ENCODE data around the gene CYBC1.
A peak's percentile ranks its signal among the peaks of the same experiment; 100 is the strongest.
"Not testable (repeated sequence)": the region's sequence is repeated elsewhere in the genome, so short reads cannot be mapped to it uniquely, and the experiment has no call there.

CYBC1 gene

DNA sequence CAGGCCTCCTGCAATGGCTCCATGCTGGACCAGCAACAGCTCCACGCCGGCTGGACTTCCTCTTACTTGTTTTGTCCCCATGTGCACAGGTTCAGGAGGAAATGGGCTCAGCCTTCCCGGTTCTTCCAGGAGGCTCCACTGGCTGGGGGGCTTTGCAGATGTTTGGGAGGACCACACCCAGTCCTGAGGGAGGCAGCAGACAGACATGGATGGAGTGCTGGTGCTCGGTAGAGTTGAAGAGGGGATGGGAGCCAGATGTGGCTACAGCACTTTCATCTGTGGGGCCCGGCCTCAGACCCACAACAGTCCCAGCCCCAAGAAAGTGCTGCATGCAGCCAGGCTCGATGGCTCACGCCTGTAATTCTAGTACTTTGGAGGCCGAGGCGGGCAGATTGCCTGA is 29.8 kb upstream of the CYBC1 start:
- H3K27ac ChIP-seq = no peak overlapping the region
- DNase-seq (ENCODE audit: low read depth, low spot score) = no peak

DNA sequence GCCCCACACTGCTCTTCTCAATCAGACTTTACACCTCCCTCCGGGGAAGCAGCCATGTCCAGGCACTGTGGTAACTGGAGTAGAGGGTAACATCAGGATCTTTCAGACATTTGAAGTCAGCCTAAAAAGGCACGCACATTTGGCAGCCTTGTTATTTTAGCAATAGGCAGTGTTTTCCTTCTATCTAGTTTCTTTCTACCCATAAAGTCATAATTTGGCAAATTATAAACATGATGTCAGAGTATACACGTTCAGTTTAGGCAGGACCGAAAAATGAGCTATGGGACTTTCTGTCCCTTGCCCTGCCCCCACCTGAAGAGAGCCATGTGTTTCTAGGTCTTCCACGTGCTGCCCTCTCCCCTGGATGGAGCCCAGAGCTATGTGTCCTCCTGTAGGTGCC is 29.1 kb upstream of the CYBC1 start:
- no peak overlapping the region for H3K27ac ChIP-seq
- DNase-seq (ENCODE audit: low read depth, low spot score) = no peak

DNA sequence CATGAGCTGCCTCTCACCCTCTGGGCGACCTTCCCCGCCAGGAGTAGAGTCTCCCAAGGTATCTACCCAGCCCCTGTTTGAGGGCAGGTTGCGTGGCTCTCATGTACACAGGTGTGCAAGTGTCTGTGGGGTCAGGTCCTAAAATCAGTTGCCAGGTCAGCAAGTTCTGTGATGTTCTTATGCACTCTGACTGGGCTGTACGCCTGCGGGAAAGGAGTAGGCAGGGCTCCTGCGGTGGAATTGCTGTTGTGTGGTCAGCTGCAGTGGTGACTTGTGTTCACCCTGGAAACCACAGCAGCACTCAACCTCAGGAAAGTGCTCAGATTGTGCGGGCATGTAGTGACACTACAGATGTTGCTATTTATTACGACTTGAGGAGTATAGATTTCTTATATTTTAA is 27.4 kb upstream of the CYBC1 start:
- no peak for DNase-seq (ENCODE audit: low read depth, low spot score)
- no peak overlapping the region for H3K27ac ChIP-seq

DNA sequence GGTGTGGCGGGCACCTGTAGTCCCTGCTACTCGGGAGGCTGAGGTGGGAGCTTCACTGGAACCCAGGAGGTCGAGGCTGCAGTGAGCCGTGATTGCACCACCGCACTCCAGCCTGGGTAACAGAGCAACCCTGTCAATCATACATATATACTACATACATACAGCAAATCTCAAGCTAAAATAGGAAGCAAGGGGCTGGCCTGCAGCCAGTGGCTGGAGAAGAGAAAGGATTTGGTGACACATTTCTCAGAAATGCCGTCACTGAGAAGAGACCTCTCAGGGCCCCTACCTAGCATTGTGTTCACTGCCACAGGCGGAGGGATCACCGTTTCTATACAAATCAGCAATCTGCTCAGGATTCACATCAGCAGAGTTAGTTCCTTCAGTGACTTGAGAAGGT is 24.9 kb upstream of the CYBC1 start:
- DNase-seq (ENCODE audit: low read depth, low spot score) = no peak
- H3K27ac ChIP-seq = no peak overlapping the region

DNA sequence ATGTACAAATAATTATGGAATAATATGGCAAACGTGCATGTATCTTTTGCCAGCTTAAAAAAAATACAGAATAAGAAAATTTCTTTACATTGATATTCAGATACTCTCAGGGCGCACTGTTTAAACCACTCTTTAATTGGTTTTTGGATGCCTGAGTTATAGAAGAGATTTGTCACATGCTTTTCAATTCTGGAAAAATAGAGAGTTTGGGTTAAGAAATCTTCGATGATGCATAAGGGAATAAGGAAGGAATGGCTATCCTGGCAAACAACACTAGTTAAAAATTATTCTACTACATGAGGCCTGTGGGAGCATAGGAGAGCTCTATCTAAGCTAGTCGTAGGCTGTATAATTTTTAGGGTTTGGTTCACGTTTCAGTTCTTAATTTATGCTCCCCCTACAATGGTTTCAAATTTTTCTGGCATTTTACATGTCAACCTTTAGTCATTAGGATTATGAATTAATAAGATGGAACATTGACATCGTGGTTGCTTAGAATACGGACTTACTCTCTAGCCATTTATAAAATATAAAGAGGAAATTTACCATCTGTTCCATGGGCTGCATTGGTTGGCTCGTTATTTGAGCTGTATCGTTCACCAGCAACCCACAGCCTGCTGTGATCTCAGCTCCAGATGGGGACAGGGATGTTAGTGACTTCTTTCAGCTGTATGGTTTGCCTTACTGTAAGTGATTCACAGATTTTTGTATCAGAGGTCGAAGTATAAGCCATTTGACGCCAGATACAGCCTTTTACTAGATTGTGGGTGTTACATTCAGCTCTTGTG is 23.9 kb upstream of the CYBC1 start:
- no peak overlapping the region for H3K27ac ChIP-seq
- no peak for DNase-seq (ENCODE audit: low read depth, low spot score)

DNA sequence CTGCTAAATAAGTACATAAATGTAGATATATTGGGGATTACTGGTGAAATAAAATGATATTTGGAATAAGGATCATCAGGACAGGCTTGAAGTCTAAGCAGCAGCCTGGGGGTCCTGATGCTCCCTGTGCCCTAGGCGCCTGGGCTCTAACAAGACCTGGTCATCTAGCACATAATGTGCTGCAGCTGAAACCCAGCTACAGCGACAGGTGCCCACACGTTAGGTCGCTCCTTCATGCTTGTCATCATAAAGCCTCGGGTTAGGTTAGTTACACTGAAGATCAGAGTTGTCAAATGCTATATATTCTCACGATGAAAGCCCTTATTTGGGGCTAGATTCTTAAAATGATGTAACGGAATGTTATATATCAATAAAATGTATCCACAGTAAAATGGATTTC is 19.5 kb upstream of the CYBC1 start:
- no peak for DNase-seq (ENCODE audit: low read depth, low spot score)

DNA sequence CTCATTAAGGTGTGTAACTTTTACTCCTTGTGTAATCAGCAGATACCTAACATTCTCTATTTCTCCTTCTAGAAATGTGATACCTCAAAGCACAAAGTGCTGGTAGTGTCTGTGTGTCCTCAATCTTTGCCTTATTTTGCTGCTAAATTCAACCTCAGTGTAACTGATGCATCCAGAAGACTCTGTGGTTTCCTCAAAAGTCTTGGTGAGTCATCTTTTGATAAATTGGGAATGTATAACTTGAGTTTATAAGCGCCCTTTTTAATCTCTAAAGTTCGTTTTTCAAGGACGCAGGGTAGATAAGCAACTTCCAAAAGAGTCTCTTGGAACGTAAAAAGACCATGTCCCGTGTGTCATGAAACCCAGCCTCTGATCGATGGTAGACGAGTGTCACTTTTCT is 18.1 kb upstream of the CYBC1 start:
- H3K27ac ChIP-seq = no peak overlapping the region
- DNase-seq (ENCODE audit: low read depth, low spot score) = no peak

More for the DNA sequence above, 19.5 kb upstream of the CYBC1 start:
- H3K27ac ChIP-seq = no peak overlapping the region

DNA sequence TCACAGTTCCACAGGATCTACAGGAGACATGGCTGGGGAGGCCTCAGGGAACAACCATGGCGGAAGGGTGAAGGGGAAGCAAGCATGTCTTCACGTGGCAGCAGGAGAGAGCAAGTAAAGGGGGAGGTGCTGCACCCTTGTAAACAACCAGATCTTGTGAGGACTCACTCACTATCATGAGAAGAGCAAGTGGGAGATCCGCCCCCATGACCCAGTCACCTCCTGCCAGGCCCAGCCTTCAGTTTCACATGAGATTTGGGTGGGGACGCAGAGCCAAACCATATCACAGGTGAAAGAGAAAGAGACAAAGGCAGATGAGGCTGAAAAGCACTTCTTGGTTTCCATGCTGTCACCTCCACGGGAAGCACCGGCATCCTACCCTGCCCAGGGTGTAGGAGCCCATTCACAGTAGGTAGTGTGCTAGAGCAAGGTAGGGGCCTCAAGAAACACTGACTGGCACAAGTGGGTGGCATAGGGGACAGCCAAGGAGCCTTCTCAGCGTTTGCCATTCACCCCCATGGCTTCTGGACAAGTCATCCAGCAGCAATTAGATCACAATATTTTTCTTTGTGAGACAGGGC is 14.6 kb upstream of the CYBC1 start:
- no peak for DNase-seq (ENCODE audit: low read depth, low spot score)
- no peak overlapping the region for H3K27ac ChIP-seq

DNA sequence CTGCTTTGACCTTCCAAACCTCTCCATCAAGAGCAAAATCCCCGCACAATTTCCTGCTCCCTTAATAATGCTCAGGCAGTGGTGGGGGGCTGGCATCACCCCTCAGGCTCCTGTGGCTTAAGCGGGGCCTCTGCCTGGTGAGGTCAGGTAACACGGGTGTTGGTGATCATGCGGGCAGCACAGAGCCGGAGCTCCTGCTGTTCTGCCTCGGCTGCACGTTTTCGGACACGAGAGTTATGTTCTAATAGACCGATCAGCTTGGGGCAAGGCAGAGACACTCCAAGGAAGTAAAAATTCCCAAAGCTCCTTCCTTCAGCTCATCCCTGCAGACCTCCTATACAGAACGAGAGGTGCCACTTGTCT is 14.0 kb upstream of the CYBC1 start:
- no peak for DNase-seq (ENCODE audit: low read depth, low spot score)

DNA sequence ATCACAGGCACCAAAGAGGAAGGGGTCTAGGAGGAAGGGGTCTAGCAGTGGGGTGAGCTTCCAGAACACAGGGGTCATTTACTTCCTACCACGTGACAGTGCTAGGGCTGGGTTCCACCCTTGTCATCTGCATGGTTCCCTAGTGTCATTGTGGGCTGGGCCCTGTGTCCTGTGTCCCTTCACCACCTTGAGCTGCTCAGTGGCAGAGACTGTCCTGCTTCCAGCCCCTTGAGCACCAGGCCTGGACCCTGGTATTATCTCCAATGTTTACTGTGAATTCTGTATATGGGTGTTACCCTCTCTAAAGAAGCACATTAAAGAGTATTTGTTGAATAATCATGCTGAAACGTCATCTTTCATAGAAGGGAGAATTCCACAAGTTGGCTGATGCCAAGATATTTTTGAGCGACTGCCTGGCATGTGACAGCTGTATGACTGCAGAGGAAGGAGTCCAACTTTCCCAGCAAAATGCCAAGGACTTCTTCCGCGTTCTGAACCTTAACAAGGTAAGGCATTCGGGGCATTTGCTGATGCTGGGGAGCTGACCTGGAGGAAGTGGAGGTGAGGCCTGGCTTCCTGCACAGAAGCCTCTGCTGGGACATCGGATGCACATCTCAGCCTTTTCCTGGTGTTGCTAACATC is 13.5 kb upstream of the CYBC1 start:
- DNase-seq (ENCODE audit: low read depth, low spot score) = no peak
- H3K27ac ChIP-seq = no peak overlapping the region

More for the DNA sequence above, 14.0 kb upstream of the CYBC1 start:
- no peak overlapping the region for H3K27ac ChIP-seq

DNA sequence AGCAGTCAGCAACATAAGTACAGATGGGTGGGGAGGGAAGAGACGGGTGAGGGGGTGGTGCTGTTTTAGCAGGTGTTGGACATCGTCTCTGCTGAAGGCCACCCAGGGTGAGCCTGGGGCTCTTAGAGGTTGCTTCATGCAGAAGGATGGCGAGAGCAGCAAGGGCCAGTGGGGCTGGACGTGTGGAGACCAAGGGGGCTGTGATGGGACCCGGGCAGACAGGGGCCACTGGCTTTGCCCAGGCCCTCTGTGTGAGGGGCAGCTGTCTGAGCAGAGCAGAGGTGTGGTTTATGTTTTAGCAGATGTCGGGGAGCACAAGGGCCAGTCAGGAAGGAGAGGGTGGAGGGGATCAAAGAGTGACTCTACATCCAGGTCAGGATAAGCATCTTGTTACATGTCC is 12.8 kb upstream of the CYBC1 start:
- no peak overlapping the region for H3K27ac ChIP-seq
- no peak for DNase-seq (ENCODE audit: low read depth, low spot score)

DNA sequence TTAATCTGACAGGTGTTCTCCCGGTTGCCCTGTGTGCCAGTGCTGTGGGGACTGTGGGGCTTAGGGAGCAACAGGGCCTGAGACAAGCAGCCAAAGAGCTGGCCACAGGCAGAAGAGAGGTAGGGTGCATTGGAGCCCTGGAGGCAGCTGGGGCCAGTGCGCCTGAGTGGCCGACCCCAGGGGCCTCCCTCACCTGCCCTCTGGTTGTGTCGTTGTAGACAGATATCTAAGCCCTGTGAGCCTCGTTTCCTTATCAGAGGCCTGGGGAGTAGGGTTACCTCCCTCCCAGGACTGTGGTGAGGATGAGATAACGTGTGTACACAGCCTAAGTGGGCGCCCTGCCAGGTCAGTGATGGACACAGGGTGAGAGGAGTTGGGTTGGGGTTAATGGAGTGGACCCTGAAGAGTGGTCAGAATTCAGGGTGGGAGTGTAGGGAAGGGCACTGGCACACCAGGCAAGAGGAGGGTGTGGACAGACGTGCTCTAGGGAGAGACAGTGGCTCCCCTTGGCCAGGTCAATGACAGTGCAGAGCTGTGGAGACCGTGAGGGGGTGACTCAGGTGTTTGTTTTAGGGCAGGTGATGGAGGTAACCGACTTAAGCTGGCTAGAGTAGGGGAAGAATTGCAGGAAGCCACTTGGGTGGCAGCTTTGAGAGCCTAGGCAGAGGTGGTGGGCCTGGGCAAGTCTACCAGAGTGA is 11.4 kb upstream of the CYBC1 start:
- peak; percentile 5 for DNase-seq (ENCODE audit: low read depth, low spot score)
- H3K27ac ChIP-seq = no peak overlapping the region

DNA sequence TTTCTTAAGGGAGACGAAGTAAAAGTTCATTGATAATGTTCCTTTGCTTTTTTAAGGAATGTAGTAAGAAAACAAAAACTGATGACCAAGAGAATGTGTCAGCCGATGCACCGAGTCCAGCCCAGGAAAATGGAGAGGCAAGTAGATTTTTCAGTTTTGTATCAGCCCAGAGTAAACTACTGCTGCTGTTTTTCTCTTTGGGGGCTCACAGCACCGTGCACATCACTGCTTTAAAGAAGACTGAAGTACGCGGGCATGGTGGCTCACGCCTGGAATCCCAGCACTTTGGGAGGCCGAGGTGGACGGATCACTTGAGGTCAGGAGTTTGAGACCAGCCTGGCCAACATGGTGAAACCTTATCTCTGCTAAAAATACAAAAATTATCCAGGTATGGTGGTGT is 9.4 kb upstream of the CYBC1 start:
- H3K27ac ChIP-seq; DNase-seq (ENCODE audit: low read depth, low spot score): not testable (repeated sequence)

DNA sequence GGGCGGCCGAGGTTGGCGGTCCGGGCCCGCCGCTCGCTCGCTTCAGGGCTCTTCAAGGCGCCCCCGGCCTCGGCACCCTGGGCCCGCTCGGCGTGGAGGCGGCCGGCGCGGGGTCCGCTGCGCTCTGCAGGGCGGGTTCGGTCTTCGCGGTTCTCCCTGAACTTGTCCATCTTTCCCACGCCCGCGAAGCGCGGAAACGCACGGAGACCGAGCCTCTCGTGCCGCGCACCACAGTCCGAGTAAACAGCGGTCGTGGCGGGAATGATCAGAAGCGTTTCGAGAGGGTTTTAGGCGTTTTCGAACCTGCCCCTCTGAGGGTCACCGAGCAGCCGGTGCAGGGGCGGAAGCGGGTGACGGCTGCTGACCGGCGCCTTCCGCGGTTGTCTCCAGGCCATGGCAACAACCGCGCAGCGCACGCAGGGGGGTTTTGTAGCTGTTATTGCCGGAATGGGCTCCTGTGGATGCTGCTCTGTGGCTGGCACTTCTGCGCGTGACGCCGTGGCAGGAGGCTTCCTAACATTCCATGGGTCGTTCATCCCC is 8.4 kb upstream of the CYBC1 start:
- peak overlapping the region; percentile 98 for H3K27ac ChIP-seq
- DNase-seq (ENCODE audit: low read depth, low spot score) = no peak

DNA sequence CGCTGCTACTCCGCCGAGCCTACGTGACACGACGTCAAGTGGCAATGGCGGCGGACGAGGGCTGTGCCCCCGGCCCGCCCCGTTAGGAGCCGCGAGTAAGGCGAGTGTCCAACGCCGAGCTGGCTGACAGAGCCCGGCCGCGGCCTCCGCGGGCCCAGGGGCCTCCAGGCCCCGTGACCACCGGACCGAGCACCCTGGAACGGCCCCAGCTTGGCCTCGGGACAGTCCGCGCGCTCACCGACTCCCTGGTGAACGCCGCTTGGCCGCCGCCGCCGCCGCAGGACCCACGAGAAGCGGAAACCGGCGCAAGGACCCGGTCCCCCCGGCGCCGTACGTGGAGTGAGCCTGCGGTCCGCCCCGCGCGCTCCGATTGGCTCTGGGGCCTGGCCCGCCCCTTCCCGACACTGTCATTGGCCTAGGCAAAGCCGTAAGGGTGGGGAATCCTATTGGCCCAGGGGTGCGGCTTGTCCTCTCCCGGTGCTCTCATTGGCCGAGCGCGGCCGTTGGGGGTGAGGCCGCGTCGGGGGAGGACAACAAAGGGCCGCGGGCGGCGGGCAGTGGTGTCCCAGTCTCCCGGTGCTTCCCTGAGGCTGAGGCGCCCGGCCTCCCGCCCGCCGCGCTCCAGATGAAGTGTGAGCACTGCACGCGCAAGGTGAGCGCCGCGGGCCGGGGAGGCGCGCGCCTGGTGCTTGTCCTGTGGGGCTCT is 7.8 kb upstream of the CYBC1 start, which contains the start of gene NARF:
Gene NARF (plus strand): TSS at position 563 of the 706 bp plus-strand sequence. CDS start 63 bp downstream, at position 626.
- DNase-seq (ENCODE audit: low read depth, low spot score) = peak; percentile 95
- peak within 1 kb of the TSS; percentile 98 for H3K27ac ChIP-seq

DNA sequence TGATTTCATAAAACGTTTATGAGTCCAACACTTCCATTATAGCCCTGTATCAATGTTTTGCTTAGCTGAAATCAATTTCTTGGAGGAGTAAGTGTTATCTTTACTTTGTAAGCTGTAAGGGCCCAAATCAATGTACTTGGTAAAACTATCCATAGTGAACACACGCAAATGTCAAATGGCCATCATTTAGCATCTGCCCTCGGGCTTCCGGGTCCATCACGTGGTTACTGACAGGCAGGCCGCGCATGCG is 7.3 kb upstream of the CYBC1 start:
- peak overlapping the region; percentile 98 for H3K27ac ChIP-seq
- DNase-seq (ENCODE audit: low read depth, low spot score) = no peak

DNA sequence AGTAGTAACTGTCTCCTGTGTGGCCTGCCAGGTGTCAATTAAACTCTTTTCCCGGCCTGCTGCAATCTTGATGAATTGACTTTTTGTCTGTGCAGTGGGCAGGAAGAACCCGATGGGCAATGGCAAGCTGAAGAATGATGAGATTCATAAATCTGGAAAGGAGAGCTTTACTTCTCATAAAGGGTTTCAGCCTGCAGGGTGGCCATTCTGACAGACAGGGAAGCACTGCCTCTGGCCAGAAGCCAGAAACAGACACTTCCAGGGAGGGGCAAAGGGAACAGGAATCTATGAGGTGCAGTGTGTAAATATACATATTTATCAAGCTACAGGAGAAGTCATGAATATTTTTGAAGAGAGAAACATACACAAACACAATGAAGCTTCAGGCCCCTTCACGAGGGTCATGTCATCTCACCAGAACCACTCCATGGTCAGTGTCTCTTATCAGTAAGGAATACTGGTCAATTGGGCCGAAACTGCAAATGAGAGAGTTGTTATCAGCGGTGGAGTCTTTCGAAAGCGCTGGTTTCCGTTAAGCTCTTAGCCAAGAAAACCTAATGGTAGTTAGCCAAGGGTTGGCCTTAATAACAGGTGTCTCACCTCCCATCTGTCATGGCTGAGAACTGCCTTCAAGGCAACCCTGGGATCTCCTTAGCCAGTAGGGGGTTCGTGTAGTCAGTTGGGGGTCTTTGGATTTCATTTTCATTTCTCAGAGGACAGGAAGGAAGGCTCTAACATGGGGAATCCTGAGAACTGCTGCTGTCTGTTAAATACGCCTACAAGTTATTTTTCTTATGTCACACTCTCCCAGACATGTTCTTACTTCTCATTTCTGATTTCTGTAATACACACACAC is 6.7 kb upstream of the CYBC1 start:
- no peak for DNase-seq (ENCODE audit: low read depth, low spot score)
- H3K27ac ChIP-seq = peak overlapping the region; percentile 98

DNA sequence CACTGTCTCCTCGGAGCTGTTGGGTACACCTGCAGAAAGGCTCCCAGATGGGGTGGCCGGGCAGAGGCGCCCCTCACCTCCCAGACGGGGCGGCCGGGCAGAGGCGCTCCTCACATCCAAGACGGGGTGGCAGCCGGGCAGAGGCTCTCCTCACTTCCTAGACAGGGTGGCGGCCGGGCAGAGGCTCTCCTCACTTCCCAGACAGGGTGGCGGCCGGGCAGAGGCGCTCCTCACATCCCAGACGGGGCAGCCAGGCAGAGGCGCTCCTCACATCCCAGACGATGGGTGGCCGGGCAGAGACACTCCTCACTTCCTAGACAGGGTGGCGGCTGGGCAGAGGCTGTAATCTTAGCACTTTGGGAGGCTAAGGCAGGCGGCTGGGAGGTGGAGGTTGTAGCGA is 3.2 kb upstream of the CYBC1 start:
- not testable (repeated sequence) for DNase-seq (ENCODE audit: low read depth, low spot score); H3K27ac ChIP-seq

DNA sequence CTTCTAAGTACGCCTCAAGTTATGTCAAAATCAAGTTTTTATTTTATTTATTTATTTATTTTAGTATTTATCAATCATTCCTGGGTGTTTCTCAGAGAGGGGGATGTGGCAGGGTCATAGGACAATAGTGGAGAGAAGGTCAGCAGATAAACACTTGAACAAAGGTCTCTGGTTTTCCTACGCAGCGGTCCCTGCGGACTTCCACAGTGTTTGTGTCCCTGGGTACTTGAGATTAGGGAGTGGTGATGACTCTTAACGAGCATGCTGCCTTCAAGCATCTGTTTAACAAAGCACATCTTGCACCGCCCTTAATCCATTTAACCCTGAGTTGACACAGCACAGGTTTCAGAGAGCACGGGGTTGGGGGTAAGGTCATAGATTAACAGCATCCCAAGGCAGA is 2.6 kb upstream of the CYBC1 start:
- DNase-seq (ENCODE audit: low read depth, low spot score); H3K27ac ChIP-seq: not testable (repeated sequence)

All from epithelial cell of prostate (primary cell).